HG03432 (cell line): Measurements from ENCODE around the gene PKDREJ.
A peak's percentile ranks its signal among the peaks of the same experiment; 100 is the strongest.

Source experiments
- ATAC-seq: cut with Tn5 transposase; IDR thresholded peaks from one replicate; pipeline ENCODE4 v1.9.1; 2021; ENCODE audit warnings: mild to moderate bottlenecking, moderate library complexity; ENCODE audit not compliant: unreplicated experiment

PKDREJ gene

GRCh38 chr22:46290121-46290842, 27.1 kb upstream of the PKDREJ start:
- ATAC-seq = no peak

GRCh38 chr22:46289244-46289891, 26.2 kb upstream of the PKDREJ start:
- no peak for ATAC-seq

GRCh38 chr22:46288846-46289243, 25.7 kb upstream of the PKDREJ start:
- ATAC-seq = no peak

- ATAC-seq = peak; percentile 70
Observed at GRCh38 chr22:46287873-46288751, 25.0 kb upstream of the PKDREJ start.

- ATAC-seq = no peak
Observed at GRCh38 chr22:46286941-46287872, 24.1 kb upstream of the PKDREJ start.

- ATAC-seq = no peak
Observed at GRCh38 chr22:46286006-46286405, 22.9 kb upstream of the PKDREJ start.

GRCh38 chr22:46281866-46282678, 18.9 kb upstream of the PKDREJ start:
- no peak for ATAC-seq

- ATAC-seq = no peak
Observed at GRCh38 chr22:46280999-46281623, 18.0 kb upstream of the PKDREJ start.

- no peak for ATAC-seq
Observed at GRCh38 chr22:46280063-46280817, 17.1 kb upstream of the PKDREJ start.

GRCh38 chr22:46278656-46279645, 15.8 kb upstream of the PKDREJ start:
- ATAC-seq = no peak

- no peak for ATAC-seq
Observed at GRCh38 chr22:46276563-46276962, 13.4 kb upstream of the PKDREJ start.

- ATAC-seq = no peak
Observed at GRCh38 chr22:46275455-46276122, 12.4 kb upstream of the PKDREJ start.

GRCh38 chr22:46274381-46274780, 11.2 kb upstream of the PKDREJ start:
- no peak for ATAC-seq

- no peak for ATAC-seq
Observed at GRCh38 chr22:46273432-46274148, 10.4 kb upstream of the PKDREJ start.

- no peak for ATAC-seq
Observed at GRCh38 chr22:46272762-46273431, 9.8 kb upstream of the PKDREJ start.

- ATAC-seq = no peak
Observed at GRCh38 chr22:46272196-46272595, 9.1 kb upstream of the PKDREJ start.
